Stomach (tissue), 4 donors: ENCODE measurements around the gene FSTL5.

Experiments
- CTCF ChIP-seq, 7 experiments: fragments of 450-650 bp in 4 of 7; fragments of 200-600 bp in 3 of 7; sonication (generic) in 3 of 7; IDR thresholded peaks; one replicate each; pipeline ENCODE4 v1.5.1; 2016 to 2019; ENCODE audit warnings: antibody characterized with exemption in 7 of 7, control low read depth in 2 of 7, mild to moderate bottlenecking in 1 of 7
- POLR2AphosphoS5 ChIP-seq, 3 donors: sonication (generic); formaldehyde crosslinking; IDR thresholded peaks; one replicate each; pipeline ENCODE4 v1.6.1; 2016; ENCODE audit warnings: antibody characterized with exemption in 3 of 3

- TF ChIP-seq CTCF (IDR thresholded peaks at IDR 0.05) = no peak
- TF ChIP-seq POLR2AphosphoS5 (IDR thresholded peaks at IDR 0.05) = no peak
Observed at GRCh38 chr4:161663844-161664243, 500.0 kb downstream of the FSTL5 start.
